NB4 (cell line): ENCODE results near the gene RNASEL.

Experiments
- CTCF ChIP-seq: IDR thresholded peaks from one replicate; pipeline ENCODE4 v1.5.1; 2012; ENCODE audit warnings: low read depth, low read length
- MAX ChIP-seq: IDR thresholded peaks from 2 replicates; pipeline ENCODE4 v1.6.1; 2011; ENCODE audit warnings: low read depth, low read length
- MYC ChIP-seq: IDR thresholded peaks from 2 replicates; pipeline ENCODE4 v1.6.1; 2011; ENCODE audit warnings: low read depth, low read length
- POLR2A ChIP-seq: IDR thresholded peaks from 2 replicates; pipeline ENCODE4 v1.6.1; 2011; ENCODE audit warnings: mild to moderate bottlenecking; ENCODE audit not compliant: insufficient read length; ENCODE audit errors: extremely low read depth

GRCh38 chr1:182615468-182616129 is 26.5 kb upstream of the RNASEL start:
- TF ChIP-seq CTCF = no peak
- no peak for TF ChIP-seq POLR2A
- no peak for TF ChIP-seq MAX
- no peak for TF ChIP-seq MYC
